D721Med (cell line): ENCODE results near the gene E2F6.

ENCODE experiments used
- DNase-seq: peaks from one replicate; pipeline ENCODE4 v3.0.0; 2011; ENCODE audit warnings: low spot score; ENCODE audit not compliant: insufficient read length
- FAIRE-seq: peaks from 2 replicates; lab custom pipeline; 2011; peaks lifted over from hg19 to GRCh38; lab: Jason Lieb, UNC
- TF ChIP-seq, protein P1 (sequence below): IDR thresholded peaks from 2 replicates; pipeline ENCODE4 v1.5.1; 2012; ENCODE audit warnings: mild to moderate bottlenecking, control low read depth; ENCODE audit not compliant: insufficient read depth; ENCODE audit errors: missing control alignments

Gene E2F6, protein sequence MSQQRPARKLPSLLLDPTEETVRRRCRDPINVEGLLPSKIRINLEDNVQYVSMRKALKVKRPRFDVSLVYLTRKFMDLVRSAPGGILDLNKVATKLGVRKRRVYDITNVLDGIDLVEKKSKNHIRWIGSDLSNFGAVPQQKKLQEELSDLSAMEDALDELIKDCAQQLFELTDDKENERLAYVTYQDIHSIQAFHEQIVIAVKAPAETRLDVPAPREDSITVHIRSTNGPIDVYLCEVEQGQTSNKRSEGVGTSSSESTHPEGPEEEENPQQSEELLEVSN

DNA sequence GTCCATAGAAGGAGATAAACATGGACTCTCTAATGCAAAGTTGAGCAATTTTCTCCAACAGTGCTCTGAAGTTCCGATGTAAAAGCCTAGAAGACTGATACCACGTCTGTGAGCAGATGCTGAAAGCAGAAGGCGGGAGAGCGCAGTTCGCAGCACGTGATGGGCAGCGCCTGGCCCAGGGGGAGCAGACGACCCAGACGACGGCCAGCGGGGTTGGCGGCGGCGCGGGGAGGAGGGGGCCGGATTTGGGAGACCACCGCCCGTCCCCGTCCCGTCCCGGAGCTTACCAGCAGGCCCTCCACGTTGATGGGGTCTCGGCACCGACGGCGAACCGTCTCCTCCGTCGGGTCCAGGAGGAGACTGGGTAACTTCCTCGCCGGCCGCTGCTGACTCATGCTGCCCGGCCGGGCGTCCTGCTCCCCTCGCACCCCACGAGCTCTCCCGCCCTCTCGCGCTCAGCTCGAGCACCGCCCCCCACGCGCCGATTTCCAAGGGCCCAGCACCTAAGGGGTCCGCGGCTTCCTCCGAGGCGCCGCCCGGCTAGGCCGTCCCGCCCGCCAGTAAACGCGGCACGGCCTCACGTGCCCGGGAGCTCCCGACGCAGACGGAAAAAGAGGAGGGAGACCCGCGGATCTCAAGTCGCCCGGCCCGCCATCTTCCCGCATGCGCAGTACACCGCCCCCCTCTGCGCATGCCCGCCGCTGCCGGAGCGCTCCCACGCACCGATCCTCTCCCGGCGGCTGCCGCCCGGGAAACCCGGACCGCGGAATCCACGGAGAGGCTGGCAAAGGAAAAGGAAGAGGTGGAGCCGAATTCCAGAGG is at the start of gene E2F6:
Gene E2F6, minus strand, starts transcription at position 677 of the 822 bp plus-strand sequence. Its CDS starts 282 bp downstream, at position 395.
- FAIRE-seq: no peak
- peak; percentile 84 for DNase-seq
- TF ChIP-seq, protein P1, sequence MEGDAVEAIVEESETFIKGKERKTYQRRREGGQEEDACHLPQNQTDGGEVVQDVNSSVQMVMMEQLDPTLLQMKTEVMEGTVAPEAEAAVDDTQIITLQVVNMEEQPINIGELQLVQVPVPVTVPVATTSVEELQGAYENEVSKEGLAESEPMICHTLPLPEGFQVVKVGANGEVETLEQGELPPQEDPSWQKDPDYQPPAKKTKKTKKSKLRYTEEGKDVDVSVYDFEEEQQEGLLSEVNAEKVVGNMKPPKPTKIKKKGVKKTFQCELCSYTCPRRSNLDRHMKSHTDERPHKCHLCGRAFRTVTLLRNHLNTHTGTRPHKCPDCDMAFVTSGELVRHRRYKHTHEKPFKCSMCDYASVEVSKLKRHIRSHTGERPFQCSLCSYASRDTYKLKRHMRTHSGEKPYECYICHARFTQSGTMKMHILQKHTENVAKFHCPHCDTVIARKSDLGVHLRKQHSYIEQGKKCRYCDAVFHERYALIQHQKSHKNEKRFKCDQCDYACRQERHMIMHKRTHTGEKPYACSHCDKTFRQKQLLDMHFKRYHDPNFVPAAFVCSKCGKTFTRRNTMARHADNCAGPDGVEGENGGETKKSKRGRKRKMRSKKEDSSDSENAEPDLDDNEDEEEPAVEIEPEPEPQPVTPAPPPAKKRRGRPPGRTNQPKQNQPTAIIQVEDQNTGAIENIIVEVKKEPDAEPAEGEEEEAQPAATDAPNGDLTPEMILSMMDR: no peak

- DNase-seq (no peak), FAIRE-seq (no peak)
- TF ChIP-seq, protein P1: no peak
These were observed 49.6 kb upstream of the E2F6 start for GRCh38 chr2:11515490-11515981.

DNA sequence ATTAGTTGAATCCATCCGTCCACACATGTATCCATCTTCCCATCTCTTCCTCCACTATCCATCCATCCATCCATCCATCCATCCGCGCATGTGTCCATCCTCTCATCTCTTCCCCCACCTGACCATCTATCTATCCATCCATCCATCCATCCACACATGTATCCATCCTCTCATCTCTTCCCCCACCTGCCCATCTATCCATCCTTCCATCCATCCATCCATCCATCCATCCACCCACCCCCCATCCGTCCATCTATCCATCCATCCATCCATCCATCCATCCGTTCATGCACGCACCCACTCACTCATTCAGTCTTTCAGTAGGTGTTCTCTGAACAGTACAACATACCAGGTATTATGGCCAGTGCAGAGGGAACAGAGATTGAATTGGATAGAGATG is 48.9 kb upstream of the E2F6 start:
- TF ChIP-seq, protein P1: no peak
- DNase-seq (no peak), FAIRE-seq (no peak)

GRCh38 chr2:11514081-11514730 is 48.2 kb upstream of the E2F6 start:
- no peak for DNase-seq

DNA sequence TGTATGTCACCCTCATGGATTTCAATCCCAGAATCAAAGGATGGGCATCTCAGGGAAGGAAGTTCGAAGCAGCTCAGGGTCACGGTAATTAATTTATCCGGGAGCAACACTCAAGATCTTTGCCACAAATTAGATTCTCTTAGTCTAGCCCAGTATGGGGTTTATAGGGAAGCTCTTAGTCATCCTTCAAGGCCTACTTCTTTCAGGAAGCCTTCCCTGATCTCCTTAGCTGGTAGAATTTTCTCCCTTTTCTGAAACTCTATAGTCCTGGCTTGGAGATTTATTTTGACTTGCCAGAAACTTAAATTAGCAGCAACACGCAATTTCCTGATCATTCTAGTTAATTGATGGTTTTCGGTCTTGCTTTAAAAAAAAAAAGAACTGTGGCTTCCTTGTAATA is 47.4 kb upstream of the E2F6 start:
- no peak for FAIRE-seq
- TF ChIP-seq, protein P1: no peak
- DNase-seq: no peak

More at GRCh38 chr2:11514081-11514730, 48.2 kb upstream of the E2F6 start:
- no peak for FAIRE-seq
- TF ChIP-seq, protein P1: no peak

DNA sequence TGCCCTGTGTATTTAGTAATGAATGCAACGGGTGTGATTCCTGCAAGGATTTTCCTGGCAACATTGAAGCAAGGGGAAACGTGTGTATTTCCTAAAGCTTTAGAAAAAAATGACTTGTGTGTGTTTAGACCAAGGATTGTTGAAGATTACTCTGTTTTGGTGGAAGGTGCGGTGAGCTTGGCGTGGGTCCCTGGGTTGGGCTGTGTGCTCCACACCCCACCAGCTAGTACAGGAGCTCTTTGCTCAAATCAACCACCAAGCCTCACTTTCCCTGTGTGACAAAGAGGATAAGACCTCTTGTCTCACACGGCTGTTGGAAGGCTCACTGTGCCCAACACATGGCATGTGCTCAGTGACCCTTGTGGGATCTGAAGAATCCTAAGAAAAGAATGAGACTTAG is 46.5 kb upstream of the E2F6 start:
- DNase-seq (no peak), FAIRE-seq (no peak)
- TF ChIP-seq, protein P1: no peak
